Ecto neural progenitor cell (in vitro differentiated cells): ENCODE results near the gene PHLDB1.
"Not testable (repeated sequence)": the region's sequence is repeated elsewhere in the genome, so short reads cannot be mapped to it uniquely, and the experiment has no call there.

Source experiments
- DNase-seq: peaks from one replicate; pipeline ENCODE4 v3.0.0-alpha.2; 2018; ENCODE audit warnings: low spot score

PHLDB1 gene

DNA sequence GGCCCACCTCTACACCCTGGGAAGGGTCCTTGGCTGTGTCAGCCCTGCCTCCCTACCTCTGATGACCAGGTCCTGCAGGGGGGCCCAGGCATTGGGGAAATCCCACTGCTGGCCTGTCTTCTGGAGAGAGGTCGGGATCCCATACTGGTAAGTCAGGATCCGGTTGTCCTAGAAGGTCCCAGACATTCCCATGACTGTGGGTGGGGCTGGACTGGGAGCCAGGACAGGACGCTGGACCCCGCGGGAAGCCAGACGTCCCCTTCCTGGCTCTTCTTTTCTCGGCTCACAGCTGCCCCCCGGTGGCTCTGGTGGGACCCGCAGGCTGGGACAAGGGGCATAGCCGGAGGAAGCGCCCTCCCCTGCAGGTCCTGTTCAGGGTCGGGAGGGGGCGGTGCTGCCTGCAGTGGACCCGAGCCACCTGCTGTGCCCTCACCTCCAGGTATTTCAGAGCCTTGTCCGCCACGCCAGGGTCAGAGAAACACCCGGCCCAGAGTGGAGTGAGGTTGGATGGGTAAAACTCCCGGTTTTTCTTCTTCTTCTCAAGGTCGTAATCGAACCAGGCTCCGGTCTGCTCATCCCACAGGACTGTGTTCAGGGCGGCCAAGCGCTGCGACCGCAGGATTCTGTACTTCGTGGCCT, 52.0 kb downstream of the PHLDB1 start:
- peak; percentile 95 for DNase-seq

DNA sequence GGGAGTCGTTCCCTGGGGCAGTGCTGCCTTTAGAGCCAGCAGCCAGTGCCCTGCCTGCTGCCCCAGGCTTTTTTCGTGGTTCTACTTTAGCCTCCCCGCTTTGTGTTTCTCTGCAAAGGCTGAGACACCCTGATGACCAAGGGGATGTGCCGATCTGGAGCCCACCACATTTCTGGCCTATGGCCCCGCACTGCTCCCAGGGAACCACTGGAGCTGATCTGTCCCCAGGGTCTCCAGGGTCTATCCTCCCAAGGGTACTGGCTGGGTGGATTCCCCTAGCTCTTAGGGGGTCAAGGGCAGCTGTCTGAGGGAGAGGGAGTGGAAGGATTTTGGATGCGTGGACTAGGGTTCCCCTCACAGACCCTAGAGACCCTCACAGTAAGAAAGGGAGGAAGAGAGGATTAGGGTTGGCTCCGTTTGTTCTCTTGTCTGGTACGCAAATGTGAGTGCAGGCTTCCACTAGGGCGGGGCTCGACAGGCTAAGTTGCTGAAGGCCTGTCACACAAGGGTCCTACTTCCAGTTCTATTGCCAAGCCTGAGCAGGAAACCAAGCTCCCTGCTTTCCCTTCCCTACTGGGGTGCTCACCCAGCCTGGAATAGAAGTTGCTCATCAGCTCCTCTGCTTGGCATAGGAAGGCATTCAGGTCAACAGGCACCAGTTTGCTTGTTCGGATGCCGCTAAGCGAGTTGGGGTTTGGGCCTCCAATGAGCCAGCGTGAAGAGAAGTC, 52.7 kb downstream of the PHLDB1 start:
- no peak for DNase-seq

DNA sequence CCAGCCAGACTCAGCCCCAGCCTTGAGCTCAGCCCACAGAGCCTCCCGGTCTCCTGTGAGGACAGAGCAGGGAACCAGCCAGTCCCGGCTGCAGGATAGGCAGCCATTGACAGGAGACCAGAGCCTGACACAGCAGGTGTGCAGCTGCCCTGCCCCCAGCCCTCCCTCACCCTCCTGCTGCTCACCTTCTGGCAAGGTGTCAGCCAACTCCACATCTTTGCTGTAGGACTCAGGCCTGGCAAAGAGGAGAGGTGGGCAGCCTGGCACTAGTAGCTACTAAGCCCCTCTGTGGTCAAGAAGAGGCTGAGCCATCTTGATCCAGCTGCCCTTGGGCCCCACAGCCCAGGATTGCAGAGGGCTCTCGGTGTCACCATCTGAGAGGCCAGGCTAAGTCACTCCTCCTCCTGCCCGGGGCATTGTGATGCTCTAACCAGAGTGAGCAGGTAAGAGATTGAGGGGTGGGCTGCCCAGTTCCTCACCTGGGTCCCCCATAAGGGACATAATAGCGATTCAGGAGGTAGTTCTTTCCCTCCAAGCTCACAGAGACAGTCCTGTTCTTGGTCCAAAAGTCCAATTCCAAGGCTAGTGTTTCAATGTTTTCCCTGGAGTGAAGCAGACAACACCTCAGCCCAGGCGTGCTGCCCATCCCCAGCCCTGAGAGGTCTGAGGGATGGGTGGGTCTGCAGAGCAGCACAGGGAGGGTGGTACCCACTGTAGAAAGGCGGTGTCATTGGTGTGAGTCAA, 53.4 kb downstream of the PHLDB1 start:
- DNase-seq, result no peak

DNA sequence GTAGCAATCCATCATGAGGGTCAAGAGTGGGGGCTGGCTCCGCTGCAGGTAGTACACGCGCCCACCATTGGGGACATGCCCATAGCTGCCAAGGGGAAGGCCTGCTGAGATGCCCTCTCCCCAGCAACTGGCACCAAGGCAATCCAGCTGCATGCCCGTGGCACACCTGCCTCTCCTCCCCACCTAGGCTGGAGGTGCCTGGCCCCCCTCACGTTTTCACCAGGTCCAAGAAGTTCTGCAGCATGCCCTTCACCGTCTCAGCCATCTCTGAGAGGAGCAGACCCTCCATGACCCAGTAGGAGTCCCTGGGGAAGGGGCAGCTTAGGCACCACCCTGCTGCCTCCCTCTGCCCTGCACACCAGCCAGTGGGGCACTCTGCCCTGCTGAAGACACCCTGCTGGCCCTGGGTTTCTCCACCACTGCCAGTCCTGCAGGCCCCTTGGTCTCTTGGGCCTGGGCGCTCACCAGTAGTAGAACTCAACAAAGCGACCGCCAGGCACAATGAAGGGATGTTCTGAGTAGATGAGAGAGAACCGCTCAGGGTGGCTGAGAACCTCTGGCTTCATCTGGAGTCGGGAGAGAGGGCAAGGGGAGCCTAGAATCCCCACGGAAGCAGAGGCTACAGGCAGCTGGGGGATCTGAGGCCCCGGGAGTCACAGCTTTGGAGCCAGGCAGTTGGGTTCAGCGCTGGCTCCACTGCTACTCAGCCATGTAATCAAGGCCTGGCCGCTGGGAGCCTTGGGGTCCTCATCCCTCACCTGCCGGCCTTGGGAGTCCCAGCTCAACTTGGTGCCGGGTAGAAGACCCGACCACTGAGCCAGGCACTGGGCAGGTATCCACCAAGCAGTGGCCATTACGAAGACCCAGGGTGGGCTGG, 54.2 kb downstream of the PHLDB1 start:
- DNase-seq, result no peak

DNA sequence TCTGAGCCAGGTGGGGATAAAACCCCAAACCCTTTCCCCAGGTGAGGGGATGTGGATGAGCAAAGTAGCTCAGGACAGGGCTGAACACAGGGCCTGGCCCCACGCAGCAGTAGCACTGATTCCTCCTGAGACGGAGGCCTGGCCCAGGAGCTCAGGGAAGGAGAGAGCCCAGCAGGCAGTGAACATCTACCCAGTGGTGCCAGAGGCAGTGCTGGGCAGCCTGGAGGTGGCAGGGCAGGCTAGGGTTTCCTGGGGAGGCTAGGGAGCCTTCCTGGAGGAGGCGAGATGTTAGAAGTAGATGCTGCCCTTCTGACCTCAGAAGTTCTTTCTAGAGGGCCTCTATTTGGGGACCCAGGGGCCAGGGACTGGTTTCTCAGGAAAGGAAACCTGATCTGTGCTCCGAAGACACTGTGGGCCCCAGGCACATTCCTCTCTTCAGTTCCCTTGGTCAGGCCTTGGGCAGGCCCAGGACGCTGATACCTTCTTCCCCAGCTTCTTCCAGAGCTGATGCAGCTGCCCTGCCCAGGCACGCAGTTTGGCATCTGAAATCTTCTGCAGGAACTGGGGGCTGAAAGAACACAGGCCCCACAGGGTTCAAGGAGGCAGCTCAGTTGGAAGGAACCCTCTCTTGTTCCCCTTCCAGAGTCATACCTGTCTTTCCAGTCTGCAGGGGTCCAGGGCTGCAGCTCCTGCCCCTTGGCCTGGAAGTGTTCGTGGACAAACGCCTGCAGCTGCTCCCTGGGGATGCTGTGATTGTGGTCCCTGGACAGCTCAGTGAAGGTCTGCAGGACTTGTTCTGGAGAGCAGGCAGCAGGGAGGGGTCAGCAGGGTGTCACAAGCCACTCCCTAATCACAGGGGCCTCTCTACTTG, 55.2 kb downstream of the PHLDB1 start:
- DNase-seq, result no peak

DNA sequence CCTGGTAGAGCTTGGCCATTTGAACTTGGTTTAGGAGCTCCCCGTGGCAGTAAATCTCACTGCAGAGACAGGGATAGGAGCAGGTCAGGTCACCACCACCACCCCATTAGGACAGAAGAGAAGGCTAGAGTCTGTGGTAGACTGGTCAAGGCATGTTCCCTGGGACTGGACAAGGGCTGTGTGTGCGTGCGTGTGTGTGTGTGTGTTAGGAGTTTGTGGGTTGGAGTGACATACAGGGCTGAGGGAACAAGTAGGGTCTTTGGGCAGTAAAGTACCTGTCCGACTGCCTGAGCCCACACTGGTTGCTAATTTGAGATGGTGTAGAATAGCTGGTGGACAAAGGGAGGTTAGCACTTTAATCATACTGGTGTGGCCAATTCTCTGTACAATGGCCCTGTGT, 56.0 kb downstream of the PHLDB1 start:
- DNase-seq, result no peak

DNA sequence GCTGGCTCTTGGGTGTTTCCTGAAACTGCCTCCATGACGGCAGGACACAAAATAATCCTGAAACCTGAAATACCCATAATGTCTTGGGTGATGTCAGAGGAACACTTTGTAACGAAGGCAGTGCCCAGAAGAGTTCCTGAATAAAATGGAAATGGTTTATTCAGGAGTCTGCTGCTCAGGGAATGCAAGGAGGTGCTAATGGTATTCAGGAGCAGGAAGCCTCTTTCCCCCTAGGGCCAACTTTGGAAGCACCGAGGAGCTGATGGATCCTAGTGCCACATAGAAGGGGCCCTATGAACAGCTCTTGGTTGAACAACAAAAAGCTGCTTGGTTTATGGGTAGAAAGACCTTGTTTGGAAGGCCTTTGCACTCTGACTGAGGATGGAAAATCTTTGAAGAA, 56.5 kb downstream of the PHLDB1 start:
- DNase-seq, result no peak

DNA sequence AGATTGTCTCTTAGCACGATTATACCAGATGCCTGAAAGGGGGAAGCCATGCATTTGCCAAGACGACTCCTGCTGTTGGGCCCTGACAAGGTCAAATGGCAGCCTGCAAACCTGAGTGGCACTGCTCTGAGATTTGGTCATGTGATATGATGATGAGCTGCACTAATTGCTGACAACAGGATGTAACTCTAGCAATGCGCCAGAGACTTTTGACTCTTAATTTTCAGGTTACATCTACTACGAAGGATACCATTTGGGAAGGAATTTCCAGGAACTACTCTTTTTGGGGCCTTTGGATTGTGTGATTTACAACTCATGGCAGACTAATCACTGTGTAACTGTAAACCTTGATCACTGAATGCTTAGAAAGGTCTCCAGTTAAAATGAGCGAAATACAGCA, 59.0 kb downstream of the PHLDB1 start:
- no peak for DNase-seq

DNA sequence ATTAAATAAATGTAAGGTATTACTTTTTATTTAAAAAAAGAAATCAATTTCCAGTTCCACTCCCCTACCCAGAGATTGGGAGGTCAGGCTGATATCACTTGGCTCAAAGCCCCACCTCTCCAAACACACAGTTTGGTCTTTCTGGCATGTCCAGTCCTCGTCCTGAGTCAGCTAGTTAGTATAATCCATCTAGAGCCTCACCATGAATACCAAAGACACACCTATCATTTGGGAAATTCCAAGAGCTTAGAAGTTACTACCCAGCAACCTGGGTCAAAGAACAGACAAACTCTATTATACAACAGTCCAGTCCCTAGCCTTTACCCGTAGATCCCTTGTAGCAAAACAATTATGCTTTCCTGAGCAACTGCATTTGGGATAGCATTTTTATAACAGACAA, 62.6 kb downstream of the PHLDB1 start:
- no peak for DNase-seq

DNA sequence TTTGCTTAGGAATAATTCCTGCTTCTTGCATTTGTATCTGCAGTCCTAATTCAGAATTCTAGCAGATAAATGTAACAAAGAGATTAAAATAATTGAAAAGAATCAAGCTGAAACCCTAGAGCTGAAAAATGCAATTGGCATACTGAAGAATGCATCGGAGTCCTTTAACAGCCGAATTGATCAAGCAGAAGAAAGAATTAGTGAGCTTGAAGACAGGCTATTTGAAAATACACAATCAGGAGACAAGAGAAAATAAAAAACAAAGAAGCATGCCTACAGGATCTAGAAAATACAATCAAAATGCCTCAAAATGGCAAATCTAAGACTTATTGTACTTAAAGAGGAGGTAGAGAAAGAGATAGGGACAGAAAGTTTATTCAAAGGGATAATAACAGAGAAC, 63.8 kb downstream of the PHLDB1 start:
- DNase-seq, result no peak

DNA sequence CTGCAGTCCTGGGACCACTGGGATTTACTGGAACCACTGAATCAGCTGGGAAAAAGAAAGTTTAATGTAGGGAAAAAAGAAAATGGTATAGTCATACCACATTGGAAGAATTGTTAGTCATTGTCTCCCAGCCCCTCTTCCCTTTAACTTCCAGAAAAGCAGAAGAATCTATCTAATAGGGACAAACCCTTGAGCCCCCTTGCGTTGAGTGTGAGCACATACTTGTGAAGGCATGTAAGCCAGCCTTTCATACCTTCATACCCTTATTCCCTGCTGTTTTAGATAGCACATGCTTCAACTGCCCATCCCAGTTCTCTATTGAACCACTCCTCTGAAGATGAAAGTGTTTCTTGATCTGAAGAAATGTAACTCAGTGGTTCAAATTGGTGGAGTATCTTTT, 65.4 kb downstream of the PHLDB1 start:
- no peak for DNase-seq

DNA sequence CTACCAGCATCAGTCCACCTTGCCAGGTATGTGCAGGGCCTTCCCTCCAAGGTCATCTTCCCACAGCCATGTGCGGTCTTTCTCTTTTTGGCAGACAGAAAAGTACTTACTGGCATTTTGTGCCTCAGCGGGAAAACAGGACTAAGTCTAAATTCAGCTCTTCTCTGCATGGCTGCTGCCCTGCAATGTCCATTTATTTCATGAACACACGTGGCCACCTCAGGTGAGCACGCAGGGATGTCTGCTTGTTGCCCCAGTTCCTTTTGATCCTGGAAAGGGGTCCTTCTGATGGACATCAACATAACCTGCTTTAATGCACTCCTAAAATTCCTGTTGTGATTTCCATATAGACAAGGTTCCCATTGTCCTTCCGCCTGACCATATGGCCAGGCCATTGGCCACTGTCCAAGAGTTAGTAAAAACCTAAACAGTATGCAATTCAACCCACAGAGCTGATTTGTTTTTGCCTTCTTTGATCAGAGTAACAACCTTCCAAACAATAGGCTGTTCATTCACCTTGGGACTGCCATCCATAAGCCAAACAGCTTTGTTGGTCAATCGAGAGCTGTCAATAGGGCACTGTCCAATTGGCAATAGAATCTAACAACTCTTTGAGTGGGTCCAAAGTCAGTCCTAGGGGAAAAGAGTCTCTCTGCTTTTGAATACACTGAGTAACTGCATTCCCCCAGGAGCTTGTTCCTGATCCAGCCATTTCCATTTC, 66.1 kb downstream of the PHLDB1 start:
- DNase-seq, result no peak

DNA sequence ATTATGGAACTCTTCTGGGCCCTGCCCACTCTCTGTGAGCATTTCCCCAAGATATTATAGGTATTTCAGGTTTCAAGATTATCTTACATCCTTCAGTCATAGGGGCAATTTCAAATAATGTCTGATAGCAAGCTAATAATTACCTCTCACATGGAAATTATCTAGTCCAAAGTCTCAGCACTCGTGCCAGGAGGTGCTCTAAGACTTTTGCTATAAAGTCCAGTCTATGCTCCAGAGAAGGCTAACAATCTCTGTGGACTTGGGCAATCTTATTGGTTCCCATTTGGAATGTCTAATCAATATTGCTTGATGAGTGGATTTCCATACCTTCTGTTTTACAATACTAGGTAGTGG, 66.6 kb downstream of the PHLDB1 start:
- DNase-seq, result no peak

DNA sequence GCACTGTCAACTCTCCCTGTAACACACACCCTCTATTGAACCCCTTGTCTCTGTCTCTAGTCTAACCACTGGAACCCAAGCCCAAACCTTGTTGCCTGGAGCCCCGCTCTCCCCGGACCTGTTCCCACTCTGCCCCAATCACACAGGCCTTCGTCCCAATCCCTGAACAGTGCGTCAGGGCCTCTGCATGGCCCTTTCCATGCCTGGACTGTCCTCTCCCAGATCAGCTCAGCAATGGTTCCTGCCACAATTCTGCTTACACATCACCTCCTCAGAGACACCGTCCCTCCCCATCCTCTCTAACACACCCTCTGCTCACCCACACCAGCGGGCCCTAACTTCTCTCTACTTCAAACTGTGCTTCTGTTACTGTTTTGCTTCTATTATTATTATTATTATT, 70.6 kb downstream of the PHLDB1 start:
- DNase-seq, result no peak

DNA sequence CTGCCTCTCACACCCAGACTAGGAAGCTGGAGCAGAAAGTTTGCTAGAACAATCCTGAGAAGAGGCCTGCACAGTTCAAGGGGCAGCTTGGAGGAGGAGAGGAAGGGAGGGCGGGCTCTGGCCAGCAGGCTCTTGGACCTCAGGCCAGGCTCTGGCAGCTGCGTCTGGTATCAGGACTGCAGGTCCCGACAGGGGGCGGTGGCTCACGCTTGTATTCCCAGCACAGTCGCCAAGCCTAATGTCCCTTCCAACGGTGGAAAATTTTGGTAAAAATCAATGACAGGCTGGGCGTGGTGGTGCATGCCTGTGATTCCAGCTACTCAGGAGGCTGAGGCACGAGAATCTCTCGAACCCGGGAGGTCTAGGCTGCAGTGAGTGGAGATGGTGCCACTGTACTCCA, 71.5 kb downstream of the PHLDB1 start:
- DNase-seq, result not testable (repeated sequence)

DNA sequence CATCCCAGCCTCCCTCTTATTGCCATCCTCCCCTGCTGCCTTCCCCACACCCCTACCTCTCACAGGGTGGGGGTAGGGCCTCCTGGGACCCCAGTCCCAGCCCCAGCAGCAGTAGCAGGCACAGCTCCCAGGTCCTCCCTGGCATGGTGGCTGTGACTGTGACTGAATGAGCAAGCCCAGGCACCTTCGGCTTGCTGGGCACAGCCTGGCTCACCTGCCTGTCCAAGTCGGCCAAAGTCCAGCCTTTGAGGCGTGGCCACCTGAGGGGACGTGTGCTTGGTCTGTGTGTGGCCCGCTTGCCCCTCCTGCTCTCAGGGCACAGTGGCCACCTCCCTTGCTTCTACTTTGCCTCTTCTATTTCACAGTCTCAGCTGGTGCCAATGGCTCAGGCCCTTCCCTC, 72.1 kb downstream of the PHLDB1 start, which contains the start of gene TREH:
TREH (minus strand) TSS at position 168 of the 400 bp plus-strand sequence; CDS start at position 145, 23 bp downstream.
- DNase-seq, result no peak

DNA sequence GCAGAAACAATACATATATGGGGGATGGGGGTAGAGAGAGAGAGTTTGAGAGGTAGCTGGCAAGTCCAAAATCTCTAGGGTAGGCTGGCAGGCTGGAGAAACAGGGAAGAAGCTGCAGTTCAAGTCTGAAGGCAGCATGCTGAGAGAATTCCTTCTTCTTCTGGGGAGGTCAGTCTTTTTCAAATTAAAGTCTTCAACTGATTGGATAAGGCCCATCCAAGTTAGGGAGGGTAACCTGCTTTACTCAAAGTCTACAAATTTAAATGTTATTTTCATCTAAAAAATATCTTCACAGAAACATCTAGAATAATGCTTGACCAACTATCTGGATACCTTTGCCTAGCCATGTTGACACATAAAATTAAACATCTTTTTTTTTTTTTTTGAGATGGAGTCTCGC, 75.0 kb downstream of the PHLDB1 start:
- no peak for DNase-seq

DNA sequence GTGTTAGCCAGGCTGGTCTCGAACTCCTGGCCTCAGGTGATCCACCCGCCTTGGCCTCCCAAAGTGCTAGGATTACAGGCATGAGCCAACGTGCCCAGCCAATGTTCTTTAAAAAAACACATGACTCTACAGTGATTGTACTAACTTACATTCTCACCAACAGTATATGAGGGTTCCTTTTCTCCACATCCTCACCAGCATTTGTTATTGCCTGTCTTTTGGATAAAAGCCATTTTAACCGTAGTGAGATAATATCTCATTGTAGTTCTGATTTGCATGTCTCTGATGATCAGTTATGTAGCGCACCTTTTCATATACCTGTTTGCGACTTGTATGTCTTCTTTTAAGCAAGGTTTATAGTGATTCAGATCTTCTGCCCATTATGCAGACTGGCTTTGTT, 75.5 kb downstream of the PHLDB1 start:
- not testable (repeated sequence) for DNase-seq

DNA sequence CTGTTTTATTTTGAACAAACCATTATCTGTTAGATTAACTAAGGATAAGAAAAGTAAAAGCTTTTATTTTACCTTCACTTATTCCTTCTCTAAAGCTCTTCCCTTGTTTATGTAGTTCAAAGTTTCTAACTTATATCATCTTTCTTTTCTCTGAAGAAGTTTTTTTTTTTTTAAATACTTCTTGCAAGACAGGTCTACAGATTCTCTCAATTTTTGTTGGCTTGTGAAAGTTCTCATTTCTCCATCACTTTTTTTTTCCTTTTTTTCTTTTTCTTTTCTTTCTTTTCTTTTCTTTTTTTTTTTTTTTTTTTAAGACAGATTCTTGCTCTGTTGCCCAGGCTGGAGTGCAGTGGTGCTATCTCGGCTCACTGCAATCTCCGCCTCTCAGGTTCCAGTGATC, 76.8 kb downstream of the PHLDB1 start:
- no peak for DNase-seq

DNA sequence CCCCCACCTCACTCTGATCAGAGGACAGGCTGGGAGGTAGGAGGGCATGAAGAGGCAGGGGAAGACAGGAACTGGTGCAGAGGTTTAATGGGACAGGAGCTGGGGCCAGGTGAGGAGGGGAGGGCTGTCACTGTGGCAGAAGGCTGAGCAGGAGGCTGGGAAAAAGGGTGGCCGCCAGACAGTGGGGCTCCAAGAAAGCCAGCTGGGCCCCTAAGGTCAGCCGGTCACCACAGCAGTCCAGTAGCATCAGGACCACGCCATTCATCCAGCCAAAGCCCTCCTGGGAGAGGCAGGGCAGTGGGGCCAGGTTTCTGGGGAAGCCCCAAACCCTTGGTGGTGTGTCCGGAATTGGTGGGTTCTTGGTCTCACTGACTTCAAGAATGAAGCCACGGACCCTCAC, 80.5 kb downstream of the PHLDB1 start:
- DNase-seq, result no peak

DNA sequence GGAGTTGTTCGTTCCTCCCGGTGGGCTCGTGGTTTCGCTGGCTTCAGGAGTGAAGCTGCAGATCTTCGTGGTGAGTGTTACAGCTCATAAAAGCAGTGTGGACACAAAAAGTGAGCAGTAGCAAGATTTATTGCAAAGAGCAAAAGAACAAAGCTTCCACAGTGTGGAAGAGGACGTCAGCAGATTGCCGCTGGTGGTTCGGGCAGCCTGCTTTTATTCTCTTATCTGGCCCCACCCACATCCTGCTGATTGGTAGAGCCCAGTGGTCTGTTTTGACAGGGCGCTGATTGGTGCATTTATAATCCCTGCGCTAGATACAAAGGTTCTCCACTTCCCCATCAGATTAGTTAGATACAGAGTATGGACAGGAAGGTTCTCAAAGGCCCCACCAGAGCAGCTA, 80.9 kb downstream of the PHLDB1 start:
- DNase-seq, result not testable (repeated sequence)
